ENCODE data around the gene SGK1.
A peak's percentile ranks its signal among the peaks of the same experiment; 100 is the strongest.
"Not testable (repeated sequence)": the region's sequence is repeated elsewhere in the genome, so short reads cannot be mapped to it uniquely, and the experiment has no call there.

The SGK1 gene

GRCh38 chr6:134253681-134254080, 64.2 kb downstream of the SGK1 start:
- DNase-seq (ENCODE audit: low read depth): no peak

GRCh38 chr6:134251320-134251719, 66.6 kb downstream of the SGK1 start:
- no peak for DNase-seq (ENCODE audit: low read depth)

GRCh38 chr6:134250776-134251175, 67.1 kb downstream of the SGK1 start:
- DNase-seq (ENCODE audit: low read depth): no peak

GRCh38 chr6:134249759-134250602, 67.9 kb downstream of the SGK1 start:
- DNase-seq (ENCODE audit: low read depth): no peak

DNA sequence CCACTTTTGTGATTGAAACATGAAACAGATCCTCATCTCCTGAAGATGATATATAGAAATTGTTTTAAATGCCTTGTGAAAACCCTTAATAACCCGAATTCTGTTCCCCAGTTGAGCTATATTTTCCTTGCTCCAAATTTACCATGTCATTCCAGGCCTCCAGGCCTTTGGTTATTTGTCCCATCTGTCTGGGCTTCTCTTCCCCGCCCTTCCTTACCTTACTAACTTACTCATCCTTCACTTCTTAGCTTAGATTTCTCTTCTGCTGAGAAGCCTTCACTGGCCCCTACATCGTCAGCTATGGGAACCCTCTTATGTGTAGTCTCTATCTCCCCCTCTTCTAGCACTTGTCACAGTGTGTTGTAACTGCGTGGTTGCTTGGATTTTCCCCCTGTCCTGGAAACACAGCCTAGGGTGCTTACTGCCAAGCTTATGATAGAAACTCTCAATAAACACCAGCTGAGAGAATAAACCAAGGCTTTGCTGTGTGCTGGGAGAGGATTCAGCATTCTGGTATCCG, 68.6 kb downstream of the SGK1 start:
- DNase-seq (ENCODE audit: low read depth): no peak

DNA sequence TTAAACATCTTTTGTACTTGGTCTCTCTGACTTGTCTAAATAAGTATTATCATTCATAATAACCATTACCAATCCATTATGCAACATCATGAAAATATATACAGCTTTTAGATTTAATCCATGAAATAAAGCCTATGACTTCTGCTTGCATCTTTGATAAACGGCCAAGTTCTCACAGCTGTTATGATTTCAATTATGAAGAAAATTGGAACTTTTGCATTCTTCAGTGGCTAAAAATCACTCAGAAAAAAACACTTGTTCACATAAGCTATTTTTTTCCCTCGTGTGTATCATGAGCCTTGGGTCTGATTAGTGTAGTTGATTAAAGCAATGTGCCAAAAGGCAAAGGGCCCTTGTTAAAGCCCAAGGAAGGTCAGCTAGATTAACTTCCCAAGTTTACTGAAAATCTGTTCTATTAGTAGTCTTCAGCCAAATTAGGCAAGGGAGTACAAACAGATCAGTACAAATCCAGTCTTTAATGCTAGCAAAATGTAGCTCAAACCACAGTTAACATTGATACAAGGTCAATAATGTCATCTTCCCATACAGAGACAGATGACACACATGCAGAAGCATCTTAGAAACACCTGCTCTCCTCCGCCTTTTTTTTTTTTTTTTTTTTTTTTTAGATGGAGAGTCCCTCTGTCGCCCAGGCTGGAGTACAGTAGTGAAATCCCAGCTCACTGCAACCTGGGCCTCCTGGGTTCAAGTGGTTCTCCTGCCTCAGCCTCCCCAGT, 69.9 kb downstream of the SGK1 start:
- DNase-seq (ENCODE audit: low read depth): no peak

DNA sequence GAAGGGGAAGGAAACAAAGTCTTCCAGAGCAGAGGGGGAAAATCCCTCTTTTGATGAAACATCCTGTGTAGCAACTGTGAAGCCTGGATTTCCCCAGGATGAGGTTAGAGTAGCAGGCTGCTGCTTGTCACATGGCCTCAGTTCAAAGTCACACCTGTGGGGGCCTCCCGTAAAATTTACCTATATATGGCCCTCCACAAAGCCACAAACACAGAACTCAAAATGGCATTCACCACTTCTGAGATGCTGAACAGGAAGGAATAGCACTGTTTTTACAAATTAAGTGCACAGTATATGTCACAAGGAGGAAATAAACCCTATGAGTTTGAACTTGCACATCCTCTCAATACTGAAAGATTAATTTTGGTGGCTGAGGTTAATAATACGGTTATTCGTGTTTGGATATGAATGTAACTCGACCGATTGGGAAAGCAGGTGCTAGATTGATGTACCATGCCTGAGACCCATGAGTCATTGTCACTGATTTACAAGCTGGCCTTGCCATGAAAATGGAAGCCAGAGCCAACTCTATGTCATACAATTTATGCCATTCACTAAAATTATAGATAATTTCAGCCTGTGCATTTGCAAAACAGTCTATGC, 70.6 kb downstream of the SGK1 start:
- DNase-seq (ENCODE audit: low read depth): peak; percentile 39

GRCh38 chr6:134245706-134246105, 72.2 kb downstream of the SGK1 start:
- no peak for DNase-seq (ENCODE audit: low read depth)

DNA sequence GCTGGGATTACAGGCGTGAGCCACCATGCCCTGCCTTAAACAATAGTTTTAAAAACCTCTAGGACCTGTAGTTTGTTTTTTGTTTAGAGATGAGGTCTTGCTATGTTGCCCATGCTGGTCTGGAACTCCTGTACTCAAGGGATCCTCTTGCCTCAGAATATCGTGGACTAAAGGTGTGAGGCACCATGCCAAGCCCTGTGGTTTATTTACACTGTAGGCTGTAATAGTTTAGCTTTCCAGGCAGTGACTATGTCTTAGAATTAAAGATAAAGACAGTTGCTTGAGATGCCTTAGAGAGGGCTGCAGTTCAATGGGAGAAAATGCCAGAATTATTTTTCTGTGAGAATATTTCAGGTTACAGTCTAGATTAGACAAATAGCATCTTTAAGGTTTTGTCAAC, 72.9 kb downstream of the SGK1 start:
- no peak for DNase-seq (ENCODE audit: low read depth)

DNA sequence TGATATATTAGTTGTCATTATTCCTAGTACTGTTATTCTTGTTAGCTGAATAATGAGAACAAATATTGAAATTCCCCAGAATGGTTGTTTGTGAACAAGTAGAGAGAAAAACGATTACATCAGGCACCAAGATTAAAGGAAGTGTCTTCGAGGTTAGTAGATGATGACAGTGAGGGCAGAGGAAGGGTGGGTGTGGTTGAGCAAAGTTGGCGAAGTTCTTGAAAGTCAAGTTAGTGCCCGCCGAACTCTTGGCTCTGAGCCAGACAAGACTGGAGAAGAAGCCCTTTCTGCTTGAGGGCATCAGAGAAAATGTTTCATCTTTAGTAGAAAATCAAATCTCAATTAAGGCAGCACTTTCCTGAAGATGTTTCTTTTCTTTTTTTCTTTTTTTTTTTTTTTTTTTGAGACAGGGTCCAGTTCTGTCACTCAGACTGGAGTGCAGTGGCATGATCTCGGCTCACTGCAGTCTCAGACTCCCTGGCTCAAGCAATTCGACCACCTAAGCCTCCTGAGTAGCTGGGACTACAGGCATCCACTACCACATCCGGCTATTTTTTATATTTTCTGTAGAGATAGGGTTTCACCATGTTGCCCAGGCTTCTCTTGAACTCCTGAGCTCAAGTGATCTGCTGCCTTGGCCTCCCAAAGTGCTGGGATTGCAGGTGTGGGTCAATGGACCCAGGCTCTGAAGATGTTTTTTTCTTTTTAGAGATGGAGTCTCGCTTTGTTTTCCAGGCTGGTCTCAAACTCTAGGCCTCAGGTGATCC, 77.1 kb downstream of the SGK1 start:
- DNase-seq (ENCODE audit: low read depth): peak; percentile 54

DNA sequence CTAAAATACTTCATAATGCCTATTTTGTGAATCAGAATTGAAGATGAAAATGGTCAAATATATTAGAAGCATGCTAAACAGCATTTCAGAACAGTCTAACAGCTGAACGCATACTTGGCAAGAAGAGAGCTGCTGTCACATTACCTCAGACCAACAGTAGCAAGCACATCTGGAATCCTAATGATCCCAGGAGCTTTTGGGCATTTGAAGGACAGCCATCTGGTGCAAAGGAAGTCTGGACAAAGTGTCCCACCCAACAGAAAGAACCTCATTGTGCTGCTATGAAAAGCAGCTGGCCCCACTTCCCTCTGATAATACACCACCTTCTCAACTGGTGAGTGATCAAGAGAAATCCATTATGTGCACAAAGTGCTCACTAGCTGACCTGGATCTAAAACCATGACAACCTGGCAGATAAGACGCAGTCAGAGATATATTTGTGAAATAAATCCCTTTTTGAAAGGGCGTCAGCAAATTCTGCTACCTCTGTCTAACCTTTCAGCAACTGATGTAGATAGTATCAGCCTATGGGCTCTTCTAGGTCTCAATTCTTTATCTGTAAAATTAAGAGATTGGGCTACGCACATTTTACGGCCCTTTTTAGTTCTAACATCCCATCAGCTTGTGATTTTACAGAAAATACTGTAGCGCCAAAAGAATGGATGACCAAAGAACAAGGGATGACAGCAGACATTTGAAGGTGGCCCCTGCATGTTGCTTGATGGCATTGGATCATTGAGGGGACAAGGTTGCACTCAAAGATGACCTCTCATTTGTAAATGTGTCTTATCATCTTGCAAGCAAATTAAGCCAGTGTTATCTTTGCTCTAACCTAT, 78.7 kb downstream of the SGK1 start:
- no peak for DNase-seq (ENCODE audit: low read depth)

DNA sequence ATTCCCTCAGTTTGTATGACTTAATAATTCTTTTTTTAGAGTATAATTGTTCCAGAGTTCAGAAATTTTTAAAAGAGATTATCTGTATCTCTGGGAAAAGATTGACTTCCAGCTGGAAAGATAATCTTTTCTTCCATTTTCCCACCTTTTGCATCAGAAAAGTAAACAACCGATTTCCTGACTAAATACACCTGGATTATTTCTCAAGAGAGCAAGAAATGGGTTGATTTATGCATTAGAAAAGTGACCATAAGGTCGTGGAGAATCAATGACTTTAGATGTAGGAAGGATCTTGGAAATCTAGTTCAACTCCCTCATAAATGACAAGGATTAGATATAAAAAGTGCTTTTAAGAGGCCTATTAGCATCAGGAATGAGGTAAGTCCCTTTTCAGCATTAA, 79.9 kb downstream of the SGK1 start:
- no peak for DNase-seq (ENCODE audit: low read depth)

DNA sequence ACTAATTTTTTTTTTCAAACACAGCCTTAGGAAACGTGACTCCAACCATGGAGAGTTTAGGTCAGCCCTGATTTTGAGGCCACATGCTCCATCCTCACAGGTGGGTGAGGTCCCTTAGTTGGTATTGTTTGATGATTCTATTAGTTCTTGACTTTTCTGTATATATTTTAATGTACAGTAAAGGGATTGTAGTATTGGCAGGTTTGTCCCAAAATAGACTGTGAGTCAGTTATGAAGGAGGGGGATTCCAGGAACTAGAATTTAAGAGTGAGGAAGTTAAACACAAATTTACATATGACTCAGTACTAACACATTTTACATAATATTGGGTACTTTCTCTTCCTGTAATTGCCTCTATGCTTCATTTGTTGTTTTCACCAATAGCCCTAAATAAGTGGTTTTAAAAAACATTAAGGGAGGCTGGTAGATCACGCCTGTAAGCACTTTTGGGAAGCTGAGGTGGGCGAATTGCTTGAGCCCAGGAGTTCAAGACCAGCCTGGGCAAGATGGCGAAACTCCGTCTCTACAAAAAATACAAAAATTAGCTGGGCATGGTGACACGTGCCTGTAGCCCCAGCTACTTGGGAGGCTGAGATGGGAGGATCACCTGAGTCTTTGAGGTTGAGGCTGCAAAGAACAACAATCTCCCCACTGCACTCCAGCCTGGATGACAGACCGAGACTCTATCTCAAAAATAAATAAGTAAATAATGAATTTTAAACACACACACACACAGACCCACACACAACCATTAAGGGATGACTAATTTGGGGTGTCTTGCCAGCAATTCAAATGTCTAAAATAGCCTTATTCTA, 81.8 kb downstream of the SGK1 start:
- no peak for DNase-seq (ENCODE audit: low read depth)

DNA sequence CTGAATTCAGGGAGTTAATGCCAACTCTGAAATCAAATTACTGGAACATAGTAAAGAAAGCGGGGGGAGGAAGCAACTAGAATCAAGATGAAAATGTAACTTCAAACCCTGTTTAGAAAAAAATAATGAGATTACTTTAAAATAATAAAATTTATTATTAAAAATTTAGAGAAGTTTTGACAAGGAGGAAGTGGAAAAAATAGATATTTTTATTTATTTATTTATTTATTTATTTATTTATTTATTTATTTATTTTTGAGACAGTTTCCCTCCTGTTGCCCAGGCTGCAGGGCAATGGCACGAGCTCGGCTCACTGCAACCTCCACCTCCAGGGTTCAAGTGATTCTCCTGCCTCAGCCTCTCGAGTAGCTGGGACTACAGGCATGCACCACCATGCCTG, 82.6 kb downstream of the SGK1 start:
- not testable (repeated sequence) for DNase-seq (ENCODE audit: low read depth)

DNA sequence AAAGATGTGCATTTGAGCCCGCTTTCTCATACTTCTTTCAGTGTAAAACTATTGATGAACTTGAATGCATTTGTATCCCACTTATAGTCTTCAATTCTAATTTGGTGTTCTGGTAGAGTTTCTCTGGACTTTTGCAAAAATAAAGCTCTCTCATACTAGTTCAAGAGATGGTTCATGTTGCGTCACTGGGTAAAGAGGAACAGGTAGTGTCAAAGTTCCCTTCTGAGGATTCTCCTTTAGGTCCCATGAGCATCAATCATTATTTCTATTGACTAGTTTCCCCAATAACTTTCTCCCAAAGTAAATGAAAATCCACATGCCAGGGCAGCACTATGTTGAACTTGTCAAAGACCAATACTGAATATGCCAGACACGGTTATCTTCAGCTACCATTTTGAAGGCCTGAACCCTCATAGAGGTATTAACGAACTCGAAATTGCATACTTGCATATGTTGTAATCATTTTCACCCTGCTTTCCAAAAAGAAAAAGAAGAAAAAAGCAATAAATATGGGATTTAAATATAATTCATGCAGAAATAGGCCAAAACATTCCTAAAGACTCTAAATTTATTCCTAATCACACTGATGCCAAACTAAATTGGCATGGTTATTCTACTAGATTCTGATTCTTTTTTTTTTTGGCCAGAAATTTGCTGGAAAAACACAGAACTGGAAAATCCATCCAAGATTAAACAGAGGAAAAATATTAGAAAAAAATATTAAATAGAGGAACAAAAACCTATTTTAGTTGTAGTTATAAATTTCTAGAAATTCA, 84.5 kb downstream of the SGK1 start:
- no peak for DNase-seq (ENCODE audit: low read depth)

DNA sequence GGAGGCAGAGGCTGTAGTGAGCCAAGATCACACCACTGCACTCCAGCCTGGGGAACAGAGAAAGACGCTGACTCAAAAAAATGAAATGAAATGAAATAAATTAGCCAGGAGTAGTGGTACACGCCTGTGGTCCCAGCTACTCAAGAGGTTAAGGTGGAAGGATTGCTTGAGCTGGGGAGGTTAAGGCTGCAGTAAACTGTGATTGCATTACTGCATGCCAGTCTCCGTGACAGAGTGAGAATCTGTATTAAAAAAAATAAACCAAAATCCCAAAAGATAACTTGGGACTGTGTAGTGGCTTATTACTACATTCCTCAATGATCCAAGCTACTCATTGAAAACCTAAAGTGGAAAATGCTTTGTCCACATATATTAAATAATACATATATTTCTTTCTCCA, 87.0 kb downstream of the SGK1 start:
- DNase-seq (ENCODE audit: low read depth): no peak

- DNase-seq (ENCODE audit: low read depth): no peak
These were observed 87.7 kb downstream of the SGK1 start for GRCh38 chr6:134230087-134230700.

- no peak for DNase-seq (ENCODE audit: low read depth)
These were observed 88.4 kb downstream of the SGK1 start for GRCh38 chr6:134229520-134229919.

GRCh38 chr6:134223796-134224420, 94.0 kb downstream of the SGK1 start:
- DNase-seq (ENCODE audit: low read depth): no peak

All from stimulated activated CD8-positive, alpha-beta memory T cell treated with anti-CD3 and anti-CD28 coated beads, Interleukin-4, amount 100 ng/mL, for 24 hours (primary cell).